ENCODE measurements around the gene CUEDC2.

DNA sequence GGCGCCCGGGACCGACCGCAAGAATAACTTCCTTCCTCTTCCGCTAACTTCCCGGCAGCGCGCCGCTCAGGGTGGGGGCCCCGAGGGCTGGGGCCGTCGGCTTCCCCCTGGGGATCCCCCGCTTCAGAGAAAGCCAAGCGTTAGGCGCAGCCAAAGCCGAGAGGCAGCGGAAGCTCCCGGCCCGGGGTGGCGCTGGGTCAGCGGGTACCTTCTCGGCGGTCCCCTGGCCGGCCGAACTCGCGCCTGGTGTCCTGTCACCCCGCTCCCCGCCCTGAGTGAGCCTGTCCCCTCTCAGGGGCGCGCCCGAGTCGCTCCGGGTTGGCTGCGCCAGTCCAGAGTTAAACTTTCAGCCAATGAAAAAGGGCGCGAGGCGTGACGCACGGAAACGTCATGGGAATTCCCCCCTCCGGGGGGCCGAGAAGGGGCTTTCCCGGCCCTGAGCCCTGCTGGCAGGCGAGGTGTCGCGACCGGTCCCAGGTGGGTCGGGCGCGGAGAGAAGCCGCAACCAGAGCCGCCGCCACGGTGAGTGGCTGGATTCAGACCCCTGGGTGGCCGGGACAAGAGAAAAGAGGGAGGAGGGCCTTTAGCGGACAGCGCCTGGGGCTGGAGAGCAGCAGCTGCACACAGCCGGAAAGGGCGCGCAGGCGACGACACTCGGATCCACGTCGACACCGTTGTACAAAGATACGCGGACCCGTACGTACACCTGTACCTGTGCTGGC, 38.1 kb downstream of the CUEDC2 start:
- TF ChIP-seq CTCF (IDR thresholded peaks at IDR 0.05; ENCODE audit: poor library complexity), result no peak
- TF ChIP-seq EZH2phosphoT487 (IDR thresholded peaks at IDR 0.05; ENCODE audit: low read depth, severe bottlenecking, unreplicated experiment), result no peak

Data from hepatocyte (in vitro differentiated cells).